Measurements from ENCODE around the gene IL23R.
A peak's percentile ranks its signal among the peaks of the same experiment; 100 is the strongest.

IL23R gene

DNA sequence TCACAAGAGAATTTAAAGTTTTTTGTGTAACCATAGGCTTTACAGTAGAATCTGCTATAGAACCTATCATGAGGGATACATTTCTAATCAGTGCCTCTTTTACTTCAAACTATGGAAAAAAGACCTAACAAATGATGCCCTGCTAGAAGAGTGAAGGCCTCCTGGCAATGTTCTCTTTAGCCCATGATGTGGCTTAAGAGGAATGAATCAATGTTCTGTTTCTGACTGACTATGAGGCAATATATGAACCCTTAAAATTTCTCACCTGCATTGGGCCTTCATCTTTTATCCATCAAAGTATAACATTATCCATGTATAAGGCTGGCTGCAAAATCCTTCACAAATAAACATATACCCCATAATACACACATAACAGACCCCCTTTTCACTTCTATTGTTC, 75.8 kb downstream of the IL23R start:
- DNase-seq, result no peak

DNA sequence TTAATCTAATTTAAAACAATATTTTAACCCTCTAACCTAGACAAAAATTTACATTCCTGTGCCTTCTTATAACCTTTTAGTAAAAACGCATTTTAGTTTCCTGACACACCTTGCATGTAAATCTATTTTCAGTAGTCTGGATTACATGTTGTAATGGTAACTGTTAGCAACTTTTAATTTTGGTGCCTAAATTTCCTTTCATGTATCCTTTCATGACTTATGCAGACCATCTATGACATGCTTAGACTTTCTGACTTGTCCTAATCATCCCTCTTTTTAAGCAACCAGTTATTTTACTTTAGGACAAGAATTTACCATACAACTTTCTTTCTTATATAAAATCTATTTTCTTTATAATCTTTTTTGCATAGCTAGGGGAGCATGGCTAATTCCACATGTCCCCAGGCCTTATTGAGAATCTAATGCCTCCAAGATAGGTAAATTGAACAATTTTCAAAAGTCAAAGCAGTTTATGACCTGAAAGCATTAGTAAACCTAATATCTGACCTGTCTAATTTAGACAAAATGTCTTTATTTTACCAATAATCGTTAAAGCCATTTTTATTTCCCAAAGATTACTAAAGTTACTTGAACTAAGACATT, 83.9 kb downstream of the IL23R start:
- DNase-seq, result no peak

DNA sequence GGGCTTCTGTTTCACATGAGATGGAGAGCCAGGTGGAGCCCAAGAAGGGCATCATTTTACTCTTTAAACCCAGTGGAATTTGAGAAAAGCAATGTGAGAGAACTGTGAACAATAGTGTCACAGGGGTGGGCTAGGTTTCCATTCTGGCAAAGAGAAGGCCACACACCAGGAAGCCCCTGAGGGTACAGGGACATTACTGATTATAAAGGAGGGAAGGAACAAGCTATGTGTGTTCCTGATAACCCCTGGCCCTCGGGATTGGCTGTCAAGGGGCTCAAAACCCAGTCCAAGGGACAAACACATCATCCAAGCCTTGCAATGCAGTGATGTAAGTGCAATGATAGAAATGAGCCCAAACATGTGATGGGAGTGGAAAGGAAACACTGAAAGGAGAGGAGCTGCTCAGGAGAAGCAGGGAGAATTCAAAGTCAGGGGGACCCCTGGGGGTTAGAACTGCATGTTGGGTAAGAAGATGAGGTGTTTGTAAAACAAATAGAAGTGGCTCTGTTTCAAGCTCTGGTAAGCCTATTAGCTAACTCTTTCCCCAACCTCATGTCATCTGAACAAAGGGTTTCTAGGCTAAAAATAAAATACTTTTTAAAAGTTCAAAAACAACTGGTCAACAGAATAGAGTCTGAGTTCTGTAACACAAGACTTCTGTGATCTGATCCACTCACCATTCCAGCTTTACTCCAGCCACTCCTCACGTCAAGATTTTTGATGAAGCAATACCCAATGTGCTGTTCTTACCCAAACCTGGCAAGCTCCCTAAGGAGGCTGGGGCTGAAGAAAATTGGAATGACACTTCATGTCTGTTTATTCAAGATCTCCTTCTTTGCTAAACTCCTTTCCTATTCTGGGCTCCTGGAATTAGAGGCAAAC, 90.3 kb downstream of the IL23R start:
- no peak for DNase-seq

DNA sequence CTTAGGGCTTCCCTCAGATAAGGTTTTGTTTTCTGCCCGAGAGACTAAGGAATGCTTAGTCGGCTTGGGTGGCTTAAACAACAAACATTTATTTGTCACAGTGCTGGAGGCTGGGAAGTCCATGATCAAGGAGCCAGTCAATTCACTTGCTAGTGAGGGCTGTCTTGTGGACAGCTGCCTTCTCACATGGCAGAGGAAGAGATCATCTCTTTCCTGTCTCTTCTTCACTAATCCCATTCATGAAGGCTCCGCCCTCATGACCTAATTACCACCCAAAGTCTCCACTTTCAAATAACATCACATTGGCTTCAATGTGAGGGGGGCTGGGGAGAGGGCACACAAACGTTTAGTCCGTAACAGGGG, 90.9 kb downstream of the IL23R start:
- DNase-seq, result no peak

DNA sequence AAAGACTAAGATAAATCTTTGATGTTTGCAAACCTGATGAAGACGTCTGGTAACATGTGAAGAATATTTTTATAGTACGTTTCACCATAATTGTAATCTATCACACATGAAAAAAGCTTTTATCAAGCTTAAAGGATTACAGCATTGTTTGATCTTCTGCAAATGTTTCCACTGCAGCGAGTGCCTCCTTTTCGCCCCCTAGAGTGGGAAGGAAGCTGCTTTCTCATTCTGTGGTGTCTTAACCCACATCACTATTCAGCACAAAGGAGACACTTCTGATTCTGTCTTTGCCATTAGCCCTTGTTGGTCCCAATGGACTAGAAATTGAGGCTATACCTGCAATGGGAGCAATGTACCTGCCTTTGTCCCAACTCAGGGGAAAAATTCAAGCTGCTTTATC, 95.4 kb downstream of the IL23R start:
- DNase-seq, result peak; percentile 2

DNA sequence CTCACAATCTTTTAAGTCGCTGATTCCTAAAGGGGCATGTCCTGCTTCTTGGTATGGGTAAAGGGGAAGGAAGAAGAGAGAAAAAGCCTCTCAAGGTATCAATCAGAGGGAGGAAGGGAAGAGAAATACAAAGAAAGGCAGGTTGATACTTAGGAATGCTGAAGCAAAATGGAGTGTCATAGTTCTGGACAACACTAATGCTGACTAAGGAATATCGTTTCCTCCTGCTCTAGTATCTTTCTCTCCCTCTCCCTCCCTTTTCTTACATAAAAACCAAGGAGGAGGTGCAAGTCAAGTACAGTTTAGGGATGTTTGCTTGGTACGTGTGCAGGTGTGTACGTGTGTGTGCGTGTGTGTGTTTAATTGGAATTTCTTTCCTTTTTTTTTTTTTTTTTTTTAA, 96.5 kb downstream of the IL23R start:
- no peak for DNase-seq

DNA sequence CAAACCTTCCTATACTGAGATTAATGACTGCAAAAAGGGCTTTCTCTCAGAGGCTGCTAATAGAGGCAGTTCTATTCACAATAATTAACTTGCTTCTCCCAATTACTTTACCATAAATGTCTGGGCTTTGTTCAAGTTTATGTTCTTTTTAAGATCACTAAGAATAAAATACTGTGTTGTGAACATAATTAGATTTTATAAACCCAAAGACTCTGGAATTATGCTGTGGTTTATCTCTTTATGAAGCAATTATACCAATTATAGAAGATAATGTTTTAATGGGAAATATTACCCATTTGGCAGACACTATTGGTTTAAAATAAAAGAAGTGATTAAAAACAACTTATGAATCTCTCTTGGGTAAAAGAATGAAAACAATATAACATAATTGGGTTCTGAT, 97.9 kb downstream of the IL23R start:
- no peak for DNase-seq

DNA sequence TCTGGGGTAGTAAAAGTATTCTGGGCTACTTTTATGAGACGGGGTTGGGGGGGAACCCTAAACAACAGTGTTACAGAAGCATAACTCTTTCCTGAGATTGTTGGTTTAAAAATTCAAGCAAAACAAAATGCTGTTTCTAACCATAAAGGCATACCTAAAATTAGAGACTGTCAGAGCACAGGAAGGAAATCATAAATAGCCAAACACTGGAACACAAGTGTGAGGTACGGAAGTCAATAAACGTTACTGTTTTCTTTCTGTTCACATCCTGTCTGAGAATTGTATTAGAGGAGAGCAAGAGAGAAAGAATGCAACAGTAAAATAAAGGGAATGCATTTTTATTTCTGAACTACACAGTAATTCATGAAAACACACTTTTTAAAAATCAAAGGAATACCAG, 98.6 kb downstream of the IL23R start:
- DNase-seq, result peak; percentile 59

DNA sequence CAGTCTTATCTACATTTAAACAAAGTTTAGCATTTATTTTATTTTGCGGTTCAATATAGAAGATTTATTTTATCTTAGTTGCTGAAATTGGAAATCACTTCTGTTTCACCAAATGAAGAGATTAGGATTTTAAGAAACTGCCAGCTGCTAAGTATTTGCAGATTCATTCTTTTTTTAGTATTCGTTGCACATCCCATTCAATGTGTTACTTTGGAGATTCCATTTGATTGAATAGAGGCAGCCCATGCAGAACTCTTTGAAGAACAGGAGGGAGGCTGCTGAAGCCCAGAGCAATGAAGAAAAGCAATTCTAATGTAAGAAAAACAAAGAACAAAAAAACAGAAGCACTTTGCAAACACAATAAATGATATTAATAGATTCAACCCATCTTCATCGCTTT, 102.8 kb downstream of the IL23R start:
- DNase-seq, result no peak

DNA sequence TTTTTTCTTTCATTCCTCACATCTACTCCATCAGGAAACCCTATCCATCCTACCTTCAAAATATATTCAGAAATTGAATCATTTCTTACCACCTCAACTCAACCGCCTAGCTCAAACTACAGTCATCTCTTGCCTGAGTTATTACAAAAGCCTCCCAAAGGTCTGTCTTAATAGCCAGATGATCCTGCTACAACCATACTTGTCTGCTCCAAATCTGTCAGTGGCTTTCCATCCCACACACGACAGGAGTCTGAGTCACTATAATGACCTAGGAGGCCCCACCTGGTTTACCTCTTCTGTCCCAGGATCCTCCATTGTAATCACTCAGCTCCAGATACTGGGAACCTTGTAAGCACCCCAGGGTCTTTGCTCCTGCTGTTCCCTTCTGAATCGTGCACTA, 104.3 kb downstream of the IL23R start:
- no peak for DNase-seq

DNA sequence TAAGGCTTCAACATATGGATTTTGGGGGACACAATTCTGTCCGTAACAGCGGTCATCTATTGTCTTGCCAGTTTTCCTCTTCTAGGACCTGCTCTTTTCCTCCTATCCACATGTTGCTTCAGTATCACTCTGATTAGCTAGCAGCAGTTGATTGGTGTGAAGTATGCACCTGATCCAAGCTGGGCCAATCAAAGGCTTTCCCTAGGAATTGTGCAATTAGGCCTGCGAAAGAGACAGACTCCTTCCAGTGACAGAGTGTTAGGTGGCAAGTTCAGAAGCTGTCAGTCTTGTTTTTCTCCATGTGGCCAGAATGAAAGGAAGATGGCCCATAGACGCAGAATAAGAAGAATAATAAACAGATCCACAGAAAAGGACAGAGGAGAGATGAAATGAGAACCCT, 107.3 kb downstream of the IL23R start:
- DNase-seq, result no peak

DNA sequence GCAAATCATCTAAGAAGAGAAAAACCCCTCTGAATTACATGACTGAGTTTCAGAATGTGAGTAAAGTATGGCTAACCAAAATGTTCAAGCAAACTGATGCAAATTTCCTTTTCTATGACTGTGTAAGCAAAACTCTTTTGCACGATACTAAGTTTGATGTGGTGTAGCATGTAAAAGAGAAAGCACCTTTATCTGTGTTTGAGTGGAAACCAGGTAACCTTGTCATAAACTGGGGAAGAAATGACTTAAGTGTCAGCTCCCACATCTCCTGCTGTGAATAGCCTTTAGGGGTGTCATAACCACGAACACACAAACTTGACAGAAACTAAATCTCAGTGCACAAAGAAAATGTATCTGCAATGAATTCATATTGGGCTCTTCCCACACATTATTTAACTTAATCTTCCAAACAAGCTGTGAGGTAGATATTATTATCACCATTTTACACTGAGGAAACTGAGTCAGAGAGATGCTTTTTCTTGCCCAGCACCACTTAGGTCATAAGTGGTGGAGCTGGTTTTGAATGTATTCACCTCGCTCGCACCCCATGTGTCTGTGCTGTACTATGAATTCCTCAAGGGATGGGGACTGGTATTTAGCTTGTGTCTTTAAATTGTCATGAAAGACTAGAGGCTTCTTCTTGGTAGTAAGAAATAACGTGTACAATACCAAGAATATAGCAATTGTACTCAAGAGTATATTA, 108.5 kb downstream of the IL23R start:
- no peak for DNase-seq

DNA sequence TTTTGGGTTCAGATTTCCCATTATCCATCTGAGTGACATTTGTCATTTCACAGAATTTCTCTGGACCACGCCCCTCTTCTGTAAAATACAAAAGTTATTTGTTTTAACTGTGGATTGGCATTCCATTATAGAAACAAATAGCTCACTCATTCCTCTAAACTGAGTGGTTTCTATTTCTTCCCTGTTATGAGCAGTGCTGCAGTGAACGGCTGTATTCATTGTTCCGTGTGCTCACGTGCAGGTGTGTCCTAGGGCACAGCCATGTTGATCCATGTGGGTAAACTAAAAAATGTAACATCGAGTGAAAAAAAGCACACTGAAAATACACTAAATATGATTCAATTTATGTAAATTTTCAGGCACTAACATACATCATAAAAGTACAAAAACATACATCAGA, 114.4 kb downstream of the IL23R start:
- DNase-seq, result no peak

DNA sequence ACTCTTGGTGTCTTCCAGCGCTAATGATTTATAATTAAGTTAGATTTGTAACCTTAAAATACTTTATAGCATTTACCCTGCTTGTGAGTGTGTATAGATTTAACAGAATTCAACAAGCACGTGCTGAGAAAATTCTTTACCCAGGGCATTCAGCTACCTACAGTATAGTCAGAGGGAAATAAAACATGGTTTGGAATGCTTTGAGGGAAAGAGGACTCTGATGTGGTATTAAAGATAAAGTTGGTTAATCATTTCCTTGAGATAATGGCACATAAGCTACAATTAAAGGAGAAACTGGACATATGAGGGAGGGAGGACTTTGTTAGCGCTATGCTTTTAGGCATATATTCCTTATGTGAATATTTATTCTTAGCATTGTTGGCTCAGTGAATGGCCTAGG, 115.0 kb downstream of the IL23R start:
- DNase-seq, result no peak

DNA sequence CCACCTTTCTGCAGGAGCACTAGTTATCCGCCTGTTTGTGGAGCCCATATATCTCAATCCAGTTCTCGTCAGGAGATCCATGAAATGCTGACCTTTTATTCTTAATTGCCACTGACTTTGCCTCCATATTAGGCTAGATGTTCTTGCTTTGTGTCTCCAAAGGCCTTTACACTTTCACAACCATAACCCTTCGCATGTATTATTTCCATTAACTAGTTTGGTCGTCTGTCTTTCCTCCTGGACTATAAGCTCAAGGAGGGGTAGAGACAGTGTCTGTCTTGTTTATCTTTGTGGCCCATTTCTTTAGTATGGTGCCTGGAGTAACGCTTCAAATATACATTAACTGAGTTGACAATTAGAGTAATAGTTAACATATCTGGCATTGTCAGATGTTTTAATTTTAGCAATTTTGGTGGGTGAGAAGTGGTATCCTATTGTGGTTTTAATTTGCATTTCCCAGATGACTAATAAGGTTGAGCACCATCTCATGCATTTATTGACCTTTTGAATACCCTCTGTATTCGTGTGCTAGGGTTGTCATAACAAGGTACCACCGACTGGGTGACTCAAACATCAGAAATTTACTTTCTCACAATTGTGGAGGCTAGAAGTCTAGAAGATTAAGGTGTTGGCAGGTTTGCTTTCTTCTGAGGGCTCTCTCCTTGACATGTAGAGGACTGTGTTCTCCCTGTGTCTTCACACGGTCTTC, 119.7 kb downstream of the IL23R start:
- no peak for DNase-seq

DNA sequence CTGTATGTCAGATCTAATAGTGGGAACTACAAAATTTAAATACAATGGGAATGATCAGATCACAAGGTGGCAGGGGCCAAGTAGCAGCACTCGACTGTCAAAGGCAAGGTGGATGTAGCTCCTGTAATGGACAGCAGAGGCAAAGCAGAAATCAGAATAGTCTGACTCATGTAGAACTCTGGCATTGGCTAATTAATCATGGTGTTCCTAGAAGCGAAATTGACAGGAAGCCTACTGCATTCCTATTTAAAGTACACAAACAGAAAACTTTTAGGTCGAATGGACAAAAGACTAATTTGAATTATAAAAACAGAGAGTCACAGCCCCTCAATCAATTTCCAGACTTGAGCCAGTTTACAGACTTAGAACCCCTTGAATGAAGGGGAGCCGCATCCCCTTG, 124.0 kb downstream of the IL23R start:
- no peak for DNase-seq

DNA sequence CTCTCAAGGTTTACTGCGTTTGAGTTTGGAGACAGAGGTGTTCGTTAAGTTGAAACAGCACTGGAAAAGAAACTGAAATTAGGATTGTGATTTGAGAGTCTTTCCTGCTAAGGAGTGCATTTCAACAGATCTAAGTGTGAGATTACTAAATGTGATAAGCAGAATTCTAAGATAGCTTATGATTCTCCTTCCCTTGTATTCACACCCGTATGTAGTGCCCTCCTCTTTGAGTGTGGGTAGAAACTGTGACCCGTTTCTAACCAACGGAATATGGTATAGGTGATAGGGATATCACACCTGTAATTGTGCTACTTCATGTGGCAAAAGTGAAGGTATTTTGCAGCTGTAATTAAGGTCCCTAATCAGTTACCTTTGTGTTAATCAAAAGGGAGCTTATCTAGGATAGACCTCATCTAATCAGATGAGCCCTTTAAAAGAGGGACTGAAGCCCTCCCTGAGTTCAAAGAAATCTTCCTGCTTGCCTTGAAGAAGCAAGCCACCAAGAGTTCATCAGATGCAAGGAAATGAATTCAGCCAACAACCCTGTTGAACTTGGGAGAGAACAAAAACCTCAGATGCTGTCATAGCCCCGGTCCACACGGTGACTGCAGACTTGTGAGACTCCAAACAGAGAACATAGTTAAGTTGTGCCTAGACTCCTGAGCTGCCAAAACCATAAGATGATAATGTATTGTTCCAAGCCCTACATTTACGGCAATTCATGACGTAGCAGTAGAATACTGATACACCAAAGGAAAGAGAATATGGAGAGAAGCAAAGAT, 128.8 kb downstream of the IL23R start:
- DNase-seq, result no peak

DNA sequence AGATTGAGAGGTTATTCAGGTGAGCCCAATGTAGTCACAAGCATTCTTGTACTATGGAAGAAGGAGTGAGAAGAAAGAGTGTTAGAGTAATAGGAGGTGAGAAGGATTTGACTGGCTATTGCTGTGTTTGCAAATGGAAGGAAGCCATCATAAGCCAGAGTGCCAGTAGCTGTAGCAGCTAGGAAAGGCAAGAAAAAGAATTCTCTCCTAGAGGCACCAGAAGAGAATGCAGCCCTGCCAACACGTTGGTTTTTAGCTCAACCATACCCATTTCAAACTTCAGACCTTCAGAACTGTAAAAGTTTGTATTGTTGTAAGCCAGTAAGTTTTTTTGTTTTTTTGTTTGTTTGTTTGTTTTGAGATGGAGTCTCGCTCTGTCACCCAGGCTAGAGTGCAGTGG, 132.5 kb downstream of the IL23R start:
- no peak for DNase-seq

DNA sequence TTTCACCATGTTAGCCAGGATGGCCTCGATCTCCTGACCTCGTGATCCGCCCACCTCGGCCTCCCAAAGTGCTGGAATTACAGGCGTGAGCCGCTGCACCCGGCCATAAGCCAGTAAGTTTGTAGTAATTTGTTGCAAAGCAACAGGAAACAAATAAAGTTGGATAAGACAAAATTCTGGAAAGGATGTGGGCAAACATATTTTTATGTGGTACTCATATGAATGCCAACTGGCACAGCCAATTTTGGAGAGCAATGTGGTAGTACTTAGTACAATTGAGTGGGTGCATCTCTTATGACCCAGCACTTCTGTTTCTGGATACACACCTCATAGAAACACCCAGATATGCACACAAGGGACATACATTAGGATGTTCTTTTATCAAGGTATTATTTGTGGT, 133.0 kb downstream of the IL23R start:
- no peak for DNase-seq

DNA sequence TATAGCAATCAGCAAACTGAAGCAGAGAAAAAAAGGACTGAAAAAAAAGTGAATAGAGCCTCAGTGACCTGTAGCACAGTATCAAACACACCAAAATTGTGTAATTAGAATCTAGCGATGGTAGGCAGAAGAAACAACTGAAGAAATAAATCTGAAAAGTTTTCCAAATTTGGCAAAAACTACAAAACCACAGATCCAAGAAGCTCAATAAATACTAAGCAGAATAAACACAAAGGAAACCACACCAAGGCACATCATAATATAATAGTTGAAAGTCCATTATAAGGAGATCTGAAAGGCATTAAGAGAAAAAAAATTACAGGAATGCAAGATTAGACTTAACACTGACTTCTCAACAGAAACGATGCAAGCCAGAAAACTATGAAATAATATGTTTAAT, 134.3 kb downstream of the IL23R start:
- DNase-seq, result no peak

DNA sequence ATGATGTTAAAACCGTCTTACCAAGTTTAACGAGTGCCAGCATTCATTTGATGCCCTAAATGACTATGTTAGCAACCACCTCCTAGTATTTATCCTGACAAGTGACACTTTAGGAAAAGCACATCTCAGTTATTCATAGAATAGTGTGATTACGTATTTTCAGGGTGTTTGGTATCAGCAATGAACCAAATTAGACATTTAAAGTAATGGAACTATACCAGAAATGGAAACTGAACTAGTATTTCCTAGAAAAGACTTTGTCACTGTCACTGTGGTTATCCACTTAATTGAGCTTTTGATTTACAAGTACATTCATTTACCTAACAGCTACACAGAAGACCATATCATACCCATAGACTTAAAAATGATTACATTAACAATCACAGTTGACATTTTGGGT, 137.8 kb downstream of the IL23R start:
- no peak for DNase-seq

DNA sequence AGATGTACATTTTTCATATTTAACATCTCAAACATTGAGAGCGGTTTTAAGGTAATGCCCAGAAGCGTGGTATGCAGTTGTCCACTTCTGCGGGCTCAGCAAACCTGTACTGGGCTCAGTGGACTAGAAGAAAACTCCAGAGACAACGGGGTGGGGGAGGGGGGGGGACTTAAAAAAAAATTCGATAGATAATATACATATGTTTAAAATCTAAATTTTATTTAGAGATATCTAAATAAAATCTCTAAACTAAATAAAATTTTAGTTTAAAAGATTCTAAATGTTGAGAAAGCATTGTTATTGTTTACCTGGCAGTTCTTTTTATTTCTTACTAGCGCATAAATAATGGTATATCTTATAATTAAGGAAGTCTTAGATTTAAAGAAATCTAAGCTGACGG, 140.3 kb downstream of the IL23R start:
- DNase-seq, result no peak
